ENCODE measurements around the gene HOXA7.

The HOXA7 gene

GRCh38 chr7:27181795-27182275 is 25.4 kb upstream of the HOXA7 start:
- no peak for DNase-seq

DNA sequence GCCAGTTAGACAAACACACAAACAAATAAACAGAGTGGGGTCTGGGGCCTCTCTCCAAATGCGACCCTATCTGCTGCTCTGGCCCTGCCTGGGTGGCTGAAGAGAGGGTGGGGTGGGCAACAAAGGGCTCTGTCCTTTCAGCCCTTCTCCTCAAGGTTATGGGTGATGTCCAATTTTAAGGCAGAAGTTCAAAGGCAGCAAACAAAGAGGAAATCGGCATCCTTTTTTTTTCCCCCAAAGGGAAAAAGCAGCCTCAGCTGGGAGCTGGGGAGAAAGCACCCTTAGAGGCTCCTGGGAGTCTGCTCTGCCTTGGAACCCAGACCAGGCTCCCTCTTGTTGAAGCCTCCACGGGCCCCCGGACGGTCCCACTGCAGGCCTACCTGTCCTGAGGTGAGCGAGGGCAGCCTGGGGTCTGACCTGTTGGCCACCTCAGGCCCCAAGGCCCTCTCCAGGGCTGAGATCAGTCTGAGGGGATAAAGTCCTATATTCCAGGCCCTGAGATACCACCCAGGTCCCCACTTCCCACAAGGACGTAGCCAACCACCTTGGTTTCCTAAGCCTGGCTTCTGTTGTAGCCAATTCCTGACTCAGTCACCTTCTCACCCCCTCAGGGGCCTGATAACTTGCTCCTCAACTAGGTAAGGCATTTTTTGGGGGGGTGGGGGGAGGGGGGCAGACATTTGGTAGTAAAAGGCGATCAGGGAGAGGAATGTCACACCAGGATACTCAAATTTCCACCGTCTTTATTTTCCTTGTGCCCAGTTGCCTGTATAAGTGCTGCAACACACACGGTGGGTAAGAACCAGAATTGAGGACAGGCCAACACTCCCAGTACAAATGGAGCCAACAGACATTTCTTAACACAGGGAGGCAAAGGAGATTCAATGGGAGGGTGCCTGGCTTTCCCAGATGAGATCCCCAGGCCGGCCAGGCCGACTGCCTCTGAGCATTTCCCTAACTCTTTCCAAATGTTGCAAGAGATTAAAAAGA is 24.3 kb upstream of the HOXA7 start:
- no peak for DNase-seq

- no peak for DNase-seq
These were observed 23.3 kb upstream of the HOXA7 start for GRCh38 chr7:27179503-27180430.

GRCh38 chr7:27179030-27179429 is 22.6 kb upstream of the HOXA7 start:
- no peak for DNase-seq

- no peak for DNase-seq
These were observed 21.9 kb upstream of the HOXA7 start for GRCh38 chr7:27178366-27178765.

GRCh38 chr7:27177795-27178320 is 21.4 kb upstream of the HOXA7 start:
- DNase-seq: no peak

- DNase-seq: no peak
These were observed 20.7 kb upstream of the HOXA7 start for GRCh38 chr7:27176962-27177794.

- DNase-seq: no peak
These were observed 20.0 kb upstream of the HOXA7 start for GRCh38 chr7:27176524-27176845.

DNA sequence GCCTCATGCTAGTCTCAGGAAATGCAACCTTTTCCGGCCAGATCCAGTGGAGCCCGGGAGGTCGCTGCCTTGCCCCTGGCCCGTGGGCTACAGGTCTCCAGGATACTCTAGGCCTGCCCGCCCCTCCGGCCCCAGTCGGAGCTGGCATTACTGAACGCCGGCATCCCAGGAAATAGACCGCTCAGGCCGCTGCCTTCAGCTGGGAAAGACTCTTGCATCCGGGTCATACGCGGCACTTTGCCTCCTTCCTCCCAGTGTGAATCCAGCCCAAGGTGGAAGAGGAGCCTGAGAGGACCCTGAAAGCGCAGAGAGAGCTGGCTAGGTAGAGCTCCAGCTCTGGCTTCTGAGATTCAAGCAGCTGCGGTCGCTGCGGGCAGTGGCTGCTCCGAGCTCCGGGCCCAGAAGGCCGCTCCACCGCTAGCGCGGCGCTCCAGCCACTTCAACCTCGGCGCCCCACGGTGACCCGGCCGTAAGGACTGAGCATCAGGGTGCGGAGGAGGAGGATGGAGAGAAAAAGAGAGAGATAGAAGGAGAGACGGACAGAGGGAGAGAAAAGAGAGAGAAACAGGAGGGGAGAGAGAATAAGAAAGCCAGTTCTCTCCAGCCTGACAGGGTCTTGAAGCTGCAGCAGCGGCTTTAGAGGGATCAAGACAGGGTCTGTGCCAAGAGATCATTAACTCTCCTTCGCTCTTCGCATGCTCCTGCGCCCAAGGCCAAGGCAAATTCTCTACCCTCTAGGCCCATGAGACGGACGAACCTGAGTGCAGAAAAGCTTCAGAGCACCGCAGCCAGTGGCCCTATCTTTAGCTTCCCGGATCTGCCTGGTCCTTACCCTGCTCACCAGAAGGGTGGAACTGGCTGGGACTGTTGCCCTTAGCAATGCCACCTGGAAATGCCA is 19.4 kb upstream of the HOXA7 start:
- no peak for DNase-seq

DNA sequence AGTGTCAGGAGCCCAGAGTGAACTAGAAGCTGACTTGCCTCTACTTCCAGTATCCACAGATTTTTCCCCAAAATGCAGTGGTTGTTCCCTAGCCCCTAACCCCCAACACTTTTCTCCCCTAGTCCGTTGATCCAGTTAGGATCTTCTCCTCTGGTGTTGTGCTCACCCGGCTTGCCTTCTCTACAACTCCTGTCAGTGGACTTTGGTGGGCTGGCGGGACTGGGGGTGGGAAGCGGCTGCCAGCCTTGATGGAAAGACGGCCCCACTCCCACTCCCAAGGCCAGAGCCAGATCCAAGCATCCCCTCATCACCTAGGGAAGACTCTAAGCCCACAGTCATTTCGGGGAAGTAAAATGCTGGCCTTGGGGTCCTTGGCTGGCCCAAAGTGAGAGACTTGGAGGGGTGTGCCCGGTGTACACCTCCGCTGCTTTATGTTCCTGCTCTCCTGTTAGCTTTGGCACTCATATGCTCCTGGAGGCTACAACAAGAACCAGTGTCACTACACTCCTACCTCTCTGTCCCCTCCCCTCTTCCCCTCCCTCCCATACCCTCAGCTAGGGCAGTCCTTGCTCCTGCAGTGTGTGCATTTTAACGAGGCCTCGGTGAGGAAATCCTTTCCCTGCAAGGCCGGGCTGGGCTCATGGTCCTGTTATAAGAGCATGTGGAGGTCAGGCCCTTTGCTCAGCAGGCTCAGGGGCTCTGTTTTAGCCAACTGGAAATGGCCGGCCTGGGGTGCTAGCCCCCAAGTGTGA is 18.6 kb upstream of the HOXA7 start:
- no peak for DNase-seq

DNA sequence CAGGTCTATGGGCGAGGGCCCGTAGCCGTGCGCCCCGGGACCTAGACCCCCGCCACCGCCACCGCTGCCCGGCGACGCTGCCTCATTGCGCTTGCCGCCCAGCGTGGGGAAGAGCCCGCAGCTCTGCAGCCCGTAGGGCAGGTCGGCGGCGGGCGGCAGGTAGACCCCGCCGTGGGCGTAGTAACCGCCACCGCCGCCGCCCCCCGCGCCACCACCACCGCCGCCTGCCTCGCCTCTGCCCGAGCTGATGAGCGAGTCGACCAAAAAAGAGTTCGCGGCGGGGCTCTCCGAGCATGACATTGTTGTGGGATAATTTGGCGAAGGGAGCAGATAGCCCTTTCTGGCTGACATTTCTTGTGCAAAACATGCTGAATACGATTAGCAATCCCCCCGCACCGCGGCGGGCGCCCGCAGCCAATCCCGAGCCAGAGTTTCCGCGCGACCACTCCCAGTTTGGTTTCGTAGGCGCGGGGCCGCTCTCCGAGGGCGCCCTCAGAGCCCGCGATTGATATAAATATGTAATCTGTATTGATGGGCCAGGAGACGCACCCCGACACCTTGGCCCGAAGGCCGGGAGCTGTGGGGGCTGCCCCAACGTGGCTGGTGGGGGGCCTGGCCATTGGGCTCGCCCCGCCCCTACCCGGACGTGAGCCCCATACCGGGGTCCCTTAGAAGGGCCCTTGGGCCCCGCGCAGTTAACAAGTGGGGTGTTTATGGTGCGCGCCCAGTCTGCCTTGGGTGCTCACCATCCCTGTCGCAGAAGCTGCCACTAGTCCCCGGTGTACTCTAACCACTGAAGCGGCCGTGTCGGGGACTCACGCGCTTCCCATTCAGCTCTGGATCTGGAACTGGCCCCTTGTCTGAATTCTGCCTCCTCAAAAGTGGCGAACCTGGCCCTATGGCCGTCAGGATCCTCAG is 17.7 kb upstream of the HOXA7 start, which contains the start of gene HOXA10:
HOXA10 (minus strand) TSS at position 365 of the 918 bp plus-strand sequence; CDS start at position 351, 14 bp downstream.
- DNase-seq: no peak

DNA sequence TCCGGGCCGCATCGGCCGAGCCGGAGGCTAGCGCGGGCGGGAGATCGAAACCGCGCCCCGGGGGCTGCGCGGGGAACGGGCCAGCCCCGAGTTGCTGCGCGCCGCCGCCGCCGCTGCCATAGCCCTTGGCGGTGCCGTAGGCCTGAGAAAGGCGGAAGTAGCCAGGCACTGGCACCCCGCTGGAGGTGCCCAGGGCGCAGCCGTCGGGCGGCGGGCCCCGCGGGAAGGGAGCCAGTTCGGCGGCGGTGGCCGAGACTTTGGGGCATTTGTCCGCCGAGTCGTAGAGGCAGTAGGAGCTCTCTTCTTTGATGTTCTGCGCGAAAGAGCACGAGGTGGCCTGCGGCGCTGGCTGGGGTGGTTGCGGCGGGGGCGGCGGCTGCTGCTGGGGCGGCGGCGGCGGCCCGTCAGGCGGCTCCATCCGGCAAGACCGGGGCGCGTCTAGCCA is 17.1 kb upstream of the HOXA7 start:
- DNase-seq: no peak

- no peak for DNase-seq
These were observed 16.5 kb upstream of the HOXA7 start for GRCh38 chr7:27172823-27173510.

DNA sequence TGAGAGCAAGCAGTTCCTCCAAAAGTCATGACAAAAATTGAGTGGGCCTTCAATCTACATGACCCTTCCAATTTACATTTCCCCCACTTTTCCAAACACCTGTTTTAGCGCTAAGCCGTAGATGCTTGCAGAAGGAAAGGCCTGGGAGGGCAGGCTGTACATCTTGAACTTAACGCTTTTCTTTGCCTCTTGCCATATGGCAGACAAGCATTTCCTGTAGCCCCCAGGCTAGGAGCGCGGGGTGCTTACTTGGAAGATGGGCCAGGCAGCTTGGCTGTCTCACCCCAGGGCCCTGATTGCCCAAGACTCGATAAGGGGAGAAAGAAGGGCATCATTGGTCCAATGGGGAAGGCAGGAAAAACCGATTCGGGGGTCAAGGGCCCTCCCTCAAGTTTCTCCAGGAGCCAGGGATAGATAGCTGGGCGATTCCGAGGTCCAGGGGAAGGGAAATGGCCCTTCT is 15.9 kb upstream of the HOXA7 start:
- DNase-seq: no peak

DNA sequence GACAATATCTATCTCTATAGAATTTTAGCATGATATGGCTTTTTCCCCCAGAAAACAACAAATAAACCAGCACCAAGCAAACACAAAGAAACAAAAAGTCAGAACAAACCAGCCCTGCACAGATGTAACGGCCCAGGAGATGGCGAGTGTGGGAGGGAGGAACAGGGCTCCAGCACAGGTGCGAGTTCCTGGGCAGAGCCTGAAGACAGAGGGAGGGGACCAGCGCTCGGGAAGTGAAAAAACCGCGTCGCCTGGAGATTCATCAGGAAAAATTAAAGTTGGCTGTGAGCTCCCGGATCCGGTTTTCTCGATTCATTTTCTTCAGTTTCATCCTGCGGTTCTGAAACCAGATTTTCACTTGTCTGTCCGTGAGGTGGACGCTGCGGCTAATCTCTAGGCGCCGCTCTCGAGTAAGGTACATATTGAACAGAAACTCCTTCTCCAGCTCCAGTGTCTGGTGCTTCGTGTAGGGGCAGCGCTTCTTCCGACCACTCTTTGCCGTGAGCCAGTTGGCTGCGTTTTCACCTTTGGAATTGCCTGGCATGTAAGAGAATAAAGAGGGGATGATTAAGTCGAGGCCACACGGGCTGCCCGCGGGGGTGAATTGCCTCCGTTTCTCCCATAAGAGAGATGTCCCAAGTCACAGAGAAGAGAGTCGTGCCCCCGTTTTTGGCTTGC is 15.3 kb upstream of the HOXA7 start:
- no peak for DNase-seq

DNA sequence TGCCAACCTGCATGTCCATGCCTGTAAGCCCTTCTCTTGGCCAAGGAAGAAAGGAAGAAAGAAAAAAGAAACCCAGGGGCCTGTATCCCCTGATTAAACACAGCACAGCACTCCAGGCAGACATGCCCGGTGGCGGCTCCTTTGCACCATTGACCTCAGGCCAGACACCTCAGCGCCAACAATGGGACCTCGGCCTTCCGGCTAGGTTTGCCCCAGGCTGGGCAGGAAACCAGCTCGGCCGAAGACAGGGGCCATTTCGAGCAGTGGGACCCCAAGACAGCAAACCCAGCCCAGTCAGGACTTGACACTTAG is 14.8 kb upstream of the HOXA7 start:
- no peak for DNase-seq

DNA sequence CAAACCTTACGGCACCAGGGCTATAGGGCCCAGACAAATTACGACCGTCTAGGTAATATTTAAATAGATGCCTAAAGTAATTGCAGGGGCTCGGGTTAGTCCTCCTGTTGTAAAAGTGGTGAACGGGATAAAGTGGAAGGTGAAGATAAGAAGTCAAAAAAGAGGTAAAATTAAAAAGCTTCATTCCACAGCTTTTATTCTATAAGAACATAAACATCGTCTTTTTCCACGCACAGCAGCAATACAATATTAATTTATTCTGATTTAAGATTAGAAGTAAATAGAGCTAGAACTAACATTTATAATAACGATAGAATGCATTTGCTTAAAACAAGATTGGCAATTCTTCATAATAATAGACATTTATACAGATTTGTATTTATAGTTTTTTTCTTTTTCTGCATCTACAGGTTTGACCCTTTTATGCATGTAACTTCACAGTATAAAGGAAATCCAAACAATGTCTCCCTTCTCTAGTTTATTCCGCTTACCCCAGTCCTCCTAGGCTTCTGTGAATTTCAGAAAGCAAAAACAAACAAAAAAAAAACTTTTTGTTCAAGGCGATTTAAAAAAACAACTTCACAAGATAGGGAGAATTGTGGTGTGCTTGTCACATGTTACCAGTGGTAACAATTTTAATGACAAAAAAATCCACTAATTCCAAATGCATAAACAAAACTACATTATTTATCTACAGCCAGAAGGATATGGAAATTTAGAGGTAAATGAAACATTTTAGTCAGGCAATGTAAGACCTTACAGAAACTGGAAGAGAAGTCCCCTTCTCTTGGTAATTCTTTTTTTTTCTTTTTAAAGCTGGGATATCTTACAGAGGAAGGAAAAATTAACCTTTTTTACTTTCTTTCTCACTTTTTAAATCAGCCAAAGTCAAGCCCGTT is 14.2 kb upstream of the HOXA7 start:
- DNase-seq: no peak
